ENCODE measurements around the gene FAM222A. TPM values are rescaled to one million over a fixed set of nuclear protein-coding genes. Genes with fewer than 3 reads are reported as not detected.

Gene FAM222A
- total RNA-seq, 2 donors from 2014 or later, result 1.3 to 2.0 TPM

DNA sequence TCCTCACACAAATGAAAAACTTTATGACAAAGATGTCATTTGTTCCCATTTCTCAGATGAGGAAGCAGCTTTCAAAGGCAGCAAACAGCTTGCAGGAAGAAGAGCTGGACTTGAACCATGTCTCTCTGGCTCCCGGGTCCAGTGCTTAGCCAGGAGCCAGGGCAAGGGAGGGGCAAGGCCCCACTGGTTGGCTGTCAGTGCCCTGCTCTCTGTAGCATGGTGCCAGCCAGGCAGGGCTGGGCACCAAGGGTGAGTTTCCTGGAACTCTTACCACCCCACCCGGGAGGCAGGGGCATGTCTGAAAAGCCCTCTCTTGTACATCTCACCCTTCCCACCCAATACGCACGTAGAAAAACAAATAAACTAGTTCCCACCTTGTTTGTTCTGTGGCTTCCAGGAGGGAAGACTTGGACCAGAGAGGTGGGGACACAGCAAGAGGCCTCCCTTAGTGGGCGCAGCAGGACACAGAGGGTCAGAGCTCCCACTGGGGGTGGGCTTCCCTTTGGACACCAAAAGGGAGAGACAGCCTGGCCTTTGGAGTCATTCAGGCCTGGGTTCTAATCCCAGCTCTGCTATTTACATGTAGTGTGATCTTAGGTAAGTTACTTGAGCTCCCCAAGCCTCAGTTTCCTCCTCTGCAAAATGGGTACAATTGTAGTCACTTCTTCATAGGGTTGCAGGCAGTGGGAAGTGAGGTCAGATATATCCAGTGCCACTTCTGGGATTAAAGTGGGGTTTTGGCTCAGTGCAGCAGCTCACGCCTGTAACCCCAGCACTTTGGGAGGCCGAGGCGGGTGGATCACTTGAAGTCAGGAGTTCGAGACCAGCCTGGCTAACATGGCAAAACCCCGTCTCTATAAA lies 102.4 kb downstream of the FAM222A start:
- no peak overlapping the region for H3K27ac Mint-ChIP-seq
- peaks cover 16% of the 10 kb centered on the region for H3K27me3 Mint-ChIP-seq
- no peaks in the 10 kb centered on the region for H3K36me3 Mint-ChIP-seq (ENCODE audit: low read depth)
- H3K4me3 Mint-ChIP-seq, result no peak overlapping the region
- no peak for DNase-seq
- no peaks in the 10 kb centered on the region for H3K4me1 Mint-ChIP-seq
- no peaks in the 10 kb centered on the region for H3K9me3 ChIP-seq (ENCODE audit: control insufficient read depth, low read length, poor library complexity, severe bottlenecking)
- ATAC-seq, result no peak

DNA sequence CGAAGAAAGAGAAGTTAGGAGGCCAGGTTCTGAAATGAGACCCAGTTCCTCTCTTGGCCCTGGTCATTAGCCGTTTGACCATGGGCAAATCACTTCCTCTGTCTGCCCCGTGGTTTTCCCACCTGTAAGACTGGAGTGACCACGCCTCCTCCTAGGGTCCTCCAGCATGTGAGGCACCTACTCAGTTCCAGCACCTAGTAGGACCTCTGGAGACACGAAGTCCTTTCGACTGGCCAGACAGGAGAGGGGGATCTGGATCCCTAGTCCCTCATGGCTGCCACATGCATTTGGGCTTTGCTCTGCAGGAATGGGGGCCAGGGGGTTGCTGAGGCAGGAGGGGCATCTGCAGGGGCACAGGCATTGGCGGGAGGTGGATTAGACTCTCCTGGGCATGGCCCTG lies 103.2 kb downstream of the FAM222A start:
- Mint-ChIP-seq H3K27me3 (peaks cover 22% of the 10 kb centered on the region), H3K4me1 (no peaks in the 10 kb centered on the region), H3K4me3 (no peak overlapping the region), H3K27ac (no peak overlapping the region), H3K36me3 (ENCODE audit: low read depth) (peaks cover 1% of the 10 kb centered on the region)
- no peak for DNase-seq
- ATAC-seq, result no peak
- no peaks in the 10 kb centered on the region for H3K9me3 ChIP-seq (ENCODE audit: control insufficient read depth, low read length, poor library complexity, severe bottlenecking)

DNA sequence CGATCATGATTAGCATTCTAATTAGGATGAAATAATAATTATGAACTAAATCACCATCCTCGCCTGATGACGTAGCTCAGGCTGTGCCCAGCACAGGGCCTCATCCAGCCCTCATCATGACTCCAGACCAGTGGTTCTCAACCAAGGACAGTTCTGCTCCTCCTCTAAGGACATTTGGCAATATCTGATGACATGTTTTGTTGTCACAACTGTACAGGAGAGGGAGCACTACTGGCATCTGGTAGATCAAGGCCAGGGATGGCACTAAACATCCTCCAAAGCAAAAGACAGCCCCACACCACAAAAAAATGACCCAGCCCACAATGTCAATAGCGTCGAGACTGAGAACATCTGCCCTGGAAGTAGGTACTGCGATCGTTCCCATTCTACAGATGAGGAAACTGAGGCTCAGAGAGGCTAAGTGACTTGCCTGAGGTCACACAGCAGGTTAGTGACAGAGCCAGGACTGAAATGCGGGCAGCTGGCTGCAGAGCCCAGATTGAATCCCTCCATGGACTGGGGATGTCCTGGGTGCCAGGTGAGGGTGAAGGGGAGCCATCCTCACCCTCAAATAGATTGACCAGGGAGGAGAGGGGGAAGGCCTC lies 104.1 kb downstream of the FAM222A start:
- H3K27me3 Mint-ChIP-seq, result peaks cover 24% of the 10 kb centered on the region
- H3K36me3 Mint-ChIP-seq (ENCODE audit: low read depth), result peaks cover 2% of the 10 kb centered on the region
- H3K4me3 Mint-ChIP-seq, result peak overlapping the region; percentile 4
- H3K9me3 ChIP-seq (ENCODE audit: control insufficient read depth, low read length, poor library complexity, severe bottlenecking), result no peaks in the 10 kb centered on the region
- no peaks in the 10 kb centered on the region for H3K4me1 Mint-ChIP-seq
- no peak overlapping the region for H3K27ac Mint-ChIP-seq
- DNase-seq (no peak), ATAC-seq (no peak)

DNA sequence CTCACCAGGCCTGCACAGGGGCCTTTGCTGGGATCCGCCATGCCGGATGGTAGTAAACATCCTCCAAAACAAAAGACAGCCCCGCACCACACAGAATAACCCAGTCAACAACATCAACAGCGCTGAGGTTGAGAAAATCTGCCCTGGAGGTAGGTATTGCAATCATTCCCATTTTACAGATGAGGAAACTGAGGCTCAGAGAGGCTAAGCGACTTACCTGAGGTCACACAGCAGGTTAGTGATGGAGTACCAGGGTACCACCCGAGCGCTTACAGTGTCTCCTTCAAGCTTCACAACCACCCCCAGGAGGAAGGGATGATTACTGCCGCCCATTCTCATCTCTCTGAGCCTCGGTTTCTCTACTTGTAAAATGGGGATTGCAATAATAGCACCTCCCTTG lies 104.6 kb downstream of the FAM222A start:
- ATAC-seq (no peak), DNase-seq (no peak)
- H3K4me3 Mint-ChIP-seq, result no peak overlapping the region
- H3K27ac Mint-ChIP-seq, result no peak overlapping the region
- H3K4me1 Mint-ChIP-seq, result no peaks in the 10 kb centered on the region
- peaks cover 2% of the 10 kb centered on the region for H3K36me3 Mint-ChIP-seq (ENCODE audit: low read depth)
- peaks cover 24% of the 10 kb centered on the region for H3K27me3 Mint-ChIP-seq
- no peaks in the 10 kb centered on the region for H3K9me3 ChIP-seq (ENCODE audit: control insufficient read depth, low read length, poor library complexity, severe bottlenecking)

DNA sequence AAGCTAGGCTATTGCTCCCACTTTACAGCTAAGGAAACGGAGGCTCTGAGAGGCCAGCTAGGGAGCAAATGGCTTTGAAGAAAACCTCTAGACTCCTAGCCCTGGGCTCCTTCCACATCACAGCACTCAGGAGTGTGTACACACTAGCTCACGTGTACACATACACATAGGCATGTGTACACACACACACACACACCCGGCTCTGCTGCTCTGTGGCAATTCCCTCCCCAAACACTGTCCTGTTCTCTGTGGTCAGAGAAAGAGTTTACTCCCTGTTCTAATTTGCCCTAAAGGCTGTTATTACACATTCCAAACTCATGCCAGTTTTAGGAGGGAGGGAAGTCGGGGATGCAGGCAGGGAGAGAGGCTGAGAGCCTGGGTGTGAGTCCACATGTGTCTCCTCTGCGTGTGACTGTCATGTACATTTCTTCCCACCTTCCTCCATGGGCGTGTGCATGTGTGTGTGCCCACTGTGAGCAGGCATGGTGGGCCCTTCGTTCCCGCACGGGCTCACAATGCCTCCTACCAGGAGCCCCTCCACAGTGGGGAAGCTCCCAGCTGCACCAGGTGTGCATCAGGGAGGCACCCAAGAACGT lies 105.4 kb downstream of the FAM222A start:
- peaks cover 2% of the 10 kb centered on the region for H3K36me3 Mint-ChIP-seq (ENCODE audit: low read depth)
- H3K9me3 ChIP-seq (ENCODE audit: control insufficient read depth, low read length, poor library complexity, severe bottlenecking), result no peaks in the 10 kb centered on the region
- H3K4me3 Mint-ChIP-seq, result no peak overlapping the region
- no peak overlapping the region for H3K27ac Mint-ChIP-seq
- no peaks in the 10 kb centered on the region for H3K4me1 Mint-ChIP-seq
- DNase-seq, result no peak
- peaks cover 24% of the 10 kb centered on the region for H3K27me3 Mint-ChIP-seq
- no peak for ATAC-seq

Other genes with a start within 250 kb of the FAM222A start
- 10 to 100 TPM; 19.5 to 35.2 TPM for gene KCTD10, start 236.5 kb upstream of the FAM222A start, total RNA-seq
- 10 to 100 TPM; 26.9 to 32.9 TPM for gene UBE3B, start 236.2 kb upstream of the FAM222A start, total RNA-seq
- gene MMAB, start 140.3 kb upstream of the FAM222A start, total RNA-seq, result 10 to 100 TPM in 1 of 2 donors, 1 to 10 TPM in 1; 8.0 to 12.1 TPM
- 10 to 100 TPM; 10.8 to 14.8 TPM for gene MVK, start 140.0 kb upstream of the FAM222A start, total RNA-seq
- not detected for gene TRPV4, start 119.6 kb downstream of the FAM222A start, total RNA-seq
- 10 to 100 TPM; 28.3 to 29.4 TPM for gene GLTP, start 166.7 kb downstream of the FAM222A start, total RNA-seq
- gene TCHP, start 186.4 kb downstream of the FAM222A start, total RNA-seq, result 10 to 100 TPM; 17.6 to 18.7 TPM